Stimulated activated CD8-positive, alpha-beta memory T cell treated with anti-CD3 and anti-CD28 coated beads, Interleukin-12 subunit alpha, Interleukin-12 subunit beta, amount 100 ng/mL, for 24 hours (primary cell): ENCODE data around the gene BMPR2.
"Not testable (repeated sequence)": the region's sequence is repeated elsewhere in the genome, so short reads cannot be mapped to it uniquely, and the experiment has no call there.

Experiments
- DNase-seq: peaks from one replicate; pipeline ENCODE4 v3.0.0-alpha.2; 2020; ENCODE audit errors: extremely low read depth

Gene BMPR2

GRCh38 chr2:202452744-202453143 is 76.6 kb downstream of the BMPR2 start:
- no peak for DNase-seq

- DNase-seq, result no peak
Measured at GRCh38 chr2:202454536-202454935, 78.4 kb downstream of the BMPR2 start.

- DNase-seq, result no peak
Measured at GRCh38 chr2:202455114-202455513, 79.0 kb downstream of the BMPR2 start.

- no peak for DNase-seq
Measured at GRCh38 chr2:202460119-202460518, 84.0 kb downstream of the BMPR2 start.

GRCh38 chr2:202479090-202479489 is 103.0 kb downstream of the BMPR2 start:
- no peak for DNase-seq

GRCh38 chr2:202479610-202480009 is 103.5 kb downstream of the BMPR2 start:
- no peak for DNase-seq

- DNase-seq, result no peak
Measured at GRCh38 chr2:202486351-202486750, 110.2 kb downstream of the BMPR2 start.

GRCh38 chr2:202488671-202489070 is 112.5 kb downstream of the BMPR2 start:
- DNase-seq, result no peak

GRCh38 chr2:202490479-202490878 is 114.4 kb downstream of the BMPR2 start:
- DNase-seq, result no peak

GRCh38 chr2:202491514-202491913 is 115.4 kb downstream of the BMPR2 start:
- DNase-seq, result no peak

- DNase-seq, result no peak
Measured at GRCh38 chr2:202494300-202495229, 118.4 kb downstream of the BMPR2 start.

- no peak for DNase-seq
Measured at GRCh38 chr2:202495230-202495604, 119.1 kb downstream of the BMPR2 start.

GRCh38 chr2:202496835-202497472 is 120.8 kb downstream of the BMPR2 start:
- not testable (repeated sequence) for DNase-seq

- not testable (repeated sequence) for DNase-seq
Measured at GRCh38 chr2:202497473-202497866, 121.3 kb downstream of the BMPR2 start.

- DNase-seq, result not testable (repeated sequence)
Measured at GRCh38 chr2:202499841-202500240, 123.7 kb downstream of the BMPR2 start.

GRCh38 chr2:202503276-202503675 is 127.1 kb downstream of the BMPR2 start:
- DNase-seq, result not testable (repeated sequence)

- DNase-seq, result no peak
Measured at GRCh38 chr2:202508686-202509085, 132.6 kb downstream of the BMPR2 start.

- no peak for DNase-seq
Measured at GRCh38 chr2:202510911-202511310, 134.8 kb downstream of the BMPR2 start.

- no peak for DNase-seq
Measured at GRCh38 chr2:202512176-202512575, 136.0 kb downstream of the BMPR2 start.

- DNase-seq, result no peak
Measured at GRCh38 chr2:202514732-202515131, 138.6 kb downstream of the BMPR2 start.

- no peak for DNase-seq
Measured at GRCh38 chr2:202519453-202519852, 143.3 kb downstream of the BMPR2 start.

GRCh38 chr2:202521470-202521869 is 145.3 kb downstream of the BMPR2 start:
- DNase-seq, result no peak

- DNase-seq, result no peak
Measured at GRCh38 chr2:202529389-202529788, 153.3 kb downstream of the BMPR2 start.
